Measurements from ENCODE around the gene PRKAG3.

- no peak for TF ChIP-seq POLR2A (IDR thresholded peaks at IDR 0.05)
- TF ChIP-seq, protein P1, sequence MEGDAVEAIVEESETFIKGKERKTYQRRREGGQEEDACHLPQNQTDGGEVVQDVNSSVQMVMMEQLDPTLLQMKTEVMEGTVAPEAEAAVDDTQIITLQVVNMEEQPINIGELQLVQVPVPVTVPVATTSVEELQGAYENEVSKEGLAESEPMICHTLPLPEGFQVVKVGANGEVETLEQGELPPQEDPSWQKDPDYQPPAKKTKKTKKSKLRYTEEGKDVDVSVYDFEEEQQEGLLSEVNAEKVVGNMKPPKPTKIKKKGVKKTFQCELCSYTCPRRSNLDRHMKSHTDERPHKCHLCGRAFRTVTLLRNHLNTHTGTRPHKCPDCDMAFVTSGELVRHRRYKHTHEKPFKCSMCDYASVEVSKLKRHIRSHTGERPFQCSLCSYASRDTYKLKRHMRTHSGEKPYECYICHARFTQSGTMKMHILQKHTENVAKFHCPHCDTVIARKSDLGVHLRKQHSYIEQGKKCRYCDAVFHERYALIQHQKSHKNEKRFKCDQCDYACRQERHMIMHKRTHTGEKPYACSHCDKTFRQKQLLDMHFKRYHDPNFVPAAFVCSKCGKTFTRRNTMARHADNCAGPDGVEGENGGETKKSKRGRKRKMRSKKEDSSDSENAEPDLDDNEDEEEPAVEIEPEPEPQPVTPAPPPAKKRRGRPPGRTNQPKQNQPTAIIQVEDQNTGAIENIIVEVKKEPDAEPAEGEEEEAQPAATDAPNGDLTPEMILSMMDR (IDR thresholded peaks at IDR 0.05), result no peak
Observed at GRCh38 chr2:218826791-218827190, 4.8 kb downstream of the PRKAG3 start.
